Measurements from ENCODE around the gene PCGF3.
"Not testable (repeated sequence)": the region's sequence is repeated elsewhere in the genome, so short reads cannot be mapped to it uniquely, and the experiment has no call there.

The PCGF3 gene

GRCh38 chr4:705278-706082 is at the start of gene PCGF3:
Gene PCGF3, plus strand, starts transcription at chr4:705832. Its CDS starts 27,849 bp downstream, at chr4:733681.
- peak; percentile 84 for DNase-seq

- DNase-seq: no peak
Measured at GRCh38 chr4:656436-657337, 48.9 kb upstream of the PCGF3 start.

DNA sequence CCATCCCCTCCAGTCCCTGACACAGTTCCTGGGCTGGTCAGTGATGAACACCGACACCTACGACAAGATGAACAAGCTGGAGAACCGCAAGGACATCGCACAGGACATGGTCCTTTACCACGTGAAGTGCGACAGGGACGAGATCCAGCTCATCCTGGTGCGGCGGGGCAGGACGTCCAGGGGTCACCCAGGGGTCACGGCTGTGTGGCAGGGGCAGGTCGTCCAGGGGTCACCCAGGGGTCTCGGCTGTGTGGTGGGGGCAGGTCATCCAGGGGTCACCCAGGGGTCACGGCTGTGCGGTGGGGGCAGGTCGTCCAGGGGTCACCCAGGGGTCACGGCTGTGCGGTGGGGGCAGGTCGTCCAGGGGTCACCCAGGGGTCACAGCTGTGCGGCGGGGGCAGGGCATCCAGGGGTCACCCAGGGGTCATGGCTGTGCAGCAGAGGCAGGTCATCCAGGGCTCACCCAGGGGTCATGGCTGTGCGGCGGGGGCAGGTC is 48.2 kb upstream of the PCGF3 start:
- DNase-seq: no peak

- DNase-seq: no peak
Measured at GRCh38 chr4:657834-658667, 47.6 kb upstream of the PCGF3 start.

- no peak for DNase-seq
Measured at GRCh38 chr4:658681-659667, 46.7 kb upstream of the PCGF3 start.

GRCh38 chr4:659851-660250 is 45.8 kb upstream of the PCGF3 start:
- DNase-seq: no peak

GRCh38 chr4:660401-660800 is 45.2 kb upstream of the PCGF3 start:
- no peak for DNase-seq

DNA sequence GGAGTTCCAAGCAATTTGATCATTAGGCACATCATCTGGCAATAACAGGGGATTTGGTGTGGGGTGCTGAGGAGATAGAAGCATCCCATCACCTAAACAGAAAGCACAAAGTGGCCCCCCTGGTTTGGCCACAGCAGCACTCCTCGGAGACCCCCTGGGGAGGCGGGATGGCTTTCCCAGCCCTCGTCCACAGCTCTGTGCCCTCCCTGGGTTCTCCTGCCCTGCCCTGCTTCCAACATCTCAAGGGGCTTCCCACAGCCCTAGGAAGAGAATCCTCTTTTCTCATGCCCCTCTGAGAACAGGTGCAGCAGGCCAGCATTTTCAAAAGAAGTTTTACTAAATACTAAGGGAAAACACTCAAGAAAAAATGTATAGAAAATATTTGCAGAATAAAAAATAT is 44.4 kb upstream of the PCGF3 start:
- no peak for DNase-seq

DNA sequence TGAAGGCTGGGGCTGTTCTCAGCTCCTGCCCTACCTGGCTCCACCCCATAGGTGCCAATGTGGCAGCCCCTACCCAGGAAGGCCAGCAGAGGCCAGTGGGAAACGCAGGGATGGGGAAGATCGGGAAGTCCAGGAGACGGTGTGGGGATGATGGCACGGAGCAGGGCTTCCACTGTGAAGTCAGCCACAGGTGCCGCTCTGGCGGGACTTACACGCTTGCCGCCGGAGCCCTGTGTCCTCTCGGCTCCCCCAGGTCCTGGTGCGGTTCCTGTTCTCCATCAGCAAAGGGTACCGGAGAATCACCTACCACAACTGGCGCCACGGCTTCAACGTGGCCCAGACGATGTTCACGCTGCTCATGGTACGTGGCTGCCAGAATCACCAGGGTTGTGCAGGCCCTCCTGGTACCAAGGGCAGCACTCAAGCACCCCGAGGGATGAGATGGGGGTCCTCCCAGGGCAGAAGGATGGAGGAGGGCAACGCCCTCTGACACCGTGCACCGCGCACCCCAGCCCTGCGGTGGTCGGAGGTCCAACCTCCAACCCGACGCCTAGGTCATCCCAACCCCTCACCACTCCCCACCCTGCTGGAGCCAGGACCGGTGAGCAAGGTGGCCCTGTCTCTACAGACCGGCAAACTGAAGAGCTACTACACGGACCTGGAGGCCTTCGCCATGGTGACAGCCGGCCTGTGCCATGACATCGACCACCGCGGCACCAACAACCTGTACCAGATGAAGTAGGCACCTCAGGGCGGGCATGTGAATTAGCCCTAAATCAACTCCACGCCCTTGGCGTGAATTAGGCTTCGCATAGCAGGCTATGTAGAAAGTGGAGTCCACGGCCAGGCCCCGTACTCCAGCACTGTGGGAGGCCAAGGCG is 43.5 kb upstream of the PCGF3 start:
- DNase-seq: no peak

GRCh38 chr4:663046-663437 is 42.6 kb upstream of the PCGF3 start:
- DNase-seq: no peak

GRCh38 chr4:663438-664428 is 41.9 kb upstream of the PCGF3 start:
- DNase-seq: peak; percentile 46

DNA sequence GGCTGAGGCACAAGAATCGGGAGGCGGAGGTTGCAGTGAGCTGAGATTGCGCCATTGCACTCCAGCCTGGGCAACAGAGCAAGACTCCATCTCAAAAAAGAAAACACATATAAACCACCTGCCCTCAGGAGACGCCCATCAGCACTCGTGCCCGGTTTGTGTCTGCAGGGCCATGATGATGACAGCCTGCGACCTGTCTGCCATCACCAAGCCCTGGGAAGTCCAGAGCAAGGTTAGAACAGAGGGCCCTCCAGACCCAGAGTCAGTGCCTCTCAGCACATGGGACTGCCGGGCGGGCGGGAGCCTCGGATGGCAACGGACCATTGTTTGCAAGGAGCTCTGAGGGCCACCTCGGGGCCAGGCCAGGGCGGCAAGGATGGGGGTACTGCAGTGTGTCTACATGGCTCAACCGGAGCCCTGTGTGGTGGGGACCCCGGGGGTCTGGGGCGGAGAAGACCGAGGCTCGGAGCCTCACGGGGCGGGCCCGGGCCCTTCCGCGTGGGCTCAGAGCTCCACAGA is 40.9 kb upstream of the PCGF3 start:
- DNase-seq: no peak

DNA sequence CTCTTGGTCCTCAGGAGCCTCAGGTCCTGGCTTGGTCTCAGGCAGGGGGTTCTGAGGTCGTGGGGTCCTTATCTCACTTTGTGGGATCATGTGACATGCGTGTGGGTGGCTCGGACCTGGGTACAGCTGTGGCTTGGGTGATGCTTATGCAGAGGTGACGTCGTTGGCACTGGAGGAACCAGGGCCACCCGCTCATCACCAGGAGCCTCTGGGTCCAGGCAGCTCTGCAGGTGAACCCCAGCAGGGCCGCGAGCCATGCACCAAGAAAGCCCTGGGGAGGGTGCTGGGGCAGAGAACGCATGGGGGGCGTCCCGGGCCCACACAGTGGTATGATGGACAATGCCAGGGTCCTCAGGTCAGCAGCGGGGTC is 40.3 kb upstream of the PCGF3 start:
- DNase-seq: no peak

GRCh38 chr4:665751-666435 is 39.7 kb upstream of the PCGF3 start:
- no peak for DNase-seq

DNA sequence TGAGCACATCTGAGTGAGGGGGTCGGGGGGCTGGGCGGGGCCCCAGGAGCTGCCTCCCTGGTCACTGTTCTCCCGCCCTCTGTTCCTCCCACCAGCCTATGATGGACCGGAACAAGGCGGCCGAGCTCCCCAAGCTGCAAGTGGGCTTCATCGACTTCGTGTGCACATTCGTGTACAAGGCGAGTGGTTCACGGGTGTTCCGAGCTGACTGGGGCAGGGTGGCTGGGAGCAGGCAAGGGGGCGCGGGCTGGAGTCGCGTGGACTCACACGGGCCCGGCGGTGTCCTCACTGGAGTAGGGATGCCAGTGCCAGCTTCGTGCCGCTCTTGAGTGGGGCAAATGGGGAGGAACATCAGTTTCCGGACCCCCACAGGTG is 39.2 kb upstream of the PCGF3 start:
- DNase-seq: no peak

DNA sequence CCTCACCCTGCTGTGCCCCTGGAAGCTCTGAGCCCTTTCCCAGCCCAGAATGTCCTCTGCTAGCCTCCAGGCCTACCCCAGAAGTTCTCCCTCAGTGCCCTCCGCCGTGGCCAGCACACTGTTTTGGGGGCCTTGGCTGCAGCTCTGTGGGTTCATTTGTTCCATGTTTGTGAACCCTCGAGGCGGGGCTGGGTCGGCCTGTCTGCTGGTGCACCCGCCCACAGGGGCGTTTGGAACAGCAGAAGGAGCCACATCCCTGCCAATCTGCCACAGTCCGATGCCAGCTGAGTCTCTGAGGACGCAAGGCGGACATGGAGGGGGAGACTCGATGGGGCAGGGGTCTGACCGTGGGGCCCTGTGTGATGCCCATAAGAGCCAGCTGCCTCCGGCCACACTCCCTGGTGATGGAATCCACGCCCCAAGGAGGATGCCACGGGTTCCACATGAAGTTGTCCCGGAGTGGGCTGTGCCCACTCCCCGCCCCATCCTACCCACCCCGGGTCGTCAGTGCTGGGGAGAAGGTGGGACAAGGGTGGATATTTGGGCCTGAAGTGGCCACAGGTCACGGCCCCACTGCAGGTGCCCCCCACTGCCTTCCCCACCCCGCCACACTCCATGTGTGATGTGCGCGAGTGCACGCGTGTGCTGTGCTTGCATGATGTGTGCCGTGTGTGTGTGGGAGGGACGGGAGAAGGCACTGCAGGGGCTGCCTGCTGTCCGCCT is 38.6 kb upstream of the PCGF3 start:
- DNase-seq: no peak

GRCh38 chr4:667545-667925 is 38.1 kb upstream of the PCGF3 start:
- no peak for DNase-seq

- not testable (repeated sequence) for DNase-seq
Measured at GRCh38 chr4:668219-668618, 37.4 kb upstream of the PCGF3 start.
